Activated CD8-positive, alpha-beta memory T cell treated with anti-CD3 and anti-CD28 coated beads, Interleukin-2, amount 50 U/mL, for 1 hour (primary cell): ENCODE results near the gene TCF3.
A peak's percentile ranks its signal among the peaks of the same experiment; 100 is the strongest.

Source experiments
- DNase-seq: peaks from one replicate; pipeline ENCODE4 v3.0.0-alpha.2; 2020; ENCODE audit errors: extremely low read depth

Gene TCF3

DNA sequence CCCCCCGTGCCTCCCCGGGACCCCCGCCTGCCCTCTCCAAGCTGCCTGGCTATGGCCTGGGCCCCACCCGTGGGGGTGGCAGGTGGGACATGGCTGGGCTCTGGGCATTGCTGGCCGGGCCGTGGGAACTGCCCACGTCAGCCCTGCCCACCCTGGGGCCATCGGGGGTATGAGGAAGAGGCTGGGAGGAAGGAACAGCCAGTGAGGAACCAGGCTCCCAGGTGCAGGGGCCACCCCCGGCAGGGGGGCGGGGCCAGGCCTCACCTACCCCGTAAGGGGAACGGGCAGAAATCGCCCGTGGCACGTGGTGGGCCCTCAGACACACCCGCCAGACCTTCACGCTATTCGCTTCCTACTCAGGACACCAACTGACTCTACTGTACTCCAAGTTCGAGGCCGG is 22.4 kb downstream of the TCF3 start:
- DNase-seq = no peak

- no peak for DNase-seq
Measured at GRCh38 chr19:1629256-1629808, 23.1 kb downstream of the TCF3 start.

GRCh38 chr19:1627194-1627593 is 25.2 kb downstream of the TCF3 start:
- no peak for DNase-seq

DNA sequence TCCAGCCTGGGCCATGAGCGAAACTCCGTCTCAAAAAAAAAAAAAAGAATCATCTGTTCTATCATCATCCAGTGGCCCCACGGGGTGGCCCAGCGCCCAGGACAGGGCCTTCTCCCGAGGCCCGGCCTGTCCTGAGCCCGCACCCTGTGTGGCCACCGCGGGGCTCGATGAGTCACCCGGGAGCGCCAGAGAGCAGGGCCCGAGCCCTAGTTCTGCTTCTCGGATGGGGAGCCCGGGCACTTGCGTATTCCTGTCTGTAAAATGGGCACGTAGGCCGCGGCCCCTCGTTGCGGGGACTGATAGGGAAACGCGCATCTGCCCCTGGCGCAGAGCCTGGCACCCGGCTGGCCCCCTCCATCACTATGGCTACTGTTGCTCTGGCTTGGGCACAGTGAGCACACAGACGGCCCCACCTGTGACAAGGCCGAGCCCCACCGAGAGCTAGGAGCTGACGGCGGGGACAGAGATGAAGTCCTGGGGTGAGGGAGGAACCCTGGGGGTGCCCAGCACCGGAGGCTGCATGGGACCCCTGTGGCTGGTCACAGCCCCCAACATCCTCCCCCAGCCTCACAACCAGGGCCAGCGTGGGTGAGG is 25.9 kb downstream of the TCF3 start:
- no peak for DNase-seq

- peak; percentile 16 for DNase-seq
Measured at GRCh38 chr19:1624458-1624857, 28.0 kb downstream of the TCF3 start.

GRCh38 chr19:1622541-1622940 is 29.9 kb downstream of the TCF3 start:
- DNase-seq = no peak

DNA sequence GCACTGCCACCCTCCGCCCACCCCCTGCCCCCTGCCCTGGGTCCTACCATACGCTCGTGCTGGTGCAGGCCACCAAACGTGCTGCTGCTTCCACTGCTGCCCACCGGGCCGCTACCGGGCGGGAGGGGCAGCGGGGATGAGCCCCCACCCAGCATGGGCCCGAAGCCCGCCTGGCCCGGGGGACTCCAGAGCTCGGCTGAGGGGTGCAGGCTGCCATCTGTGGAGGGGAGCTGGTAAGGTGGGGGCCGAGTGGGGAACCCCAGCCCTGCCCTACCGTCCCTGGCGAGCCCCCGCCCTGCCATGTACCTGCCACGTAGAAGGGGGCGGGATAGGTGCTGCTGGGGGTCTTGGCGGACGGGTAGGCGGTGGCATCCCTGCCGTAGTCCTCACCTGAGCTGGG is 30.4 kb downstream of the TCF3 start:
- DNase-seq = no peak

- DNase-seq = no peak
Measured at GRCh38 chr19:1621574-1621973, 30.8 kb downstream of the TCF3 start.

DNA sequence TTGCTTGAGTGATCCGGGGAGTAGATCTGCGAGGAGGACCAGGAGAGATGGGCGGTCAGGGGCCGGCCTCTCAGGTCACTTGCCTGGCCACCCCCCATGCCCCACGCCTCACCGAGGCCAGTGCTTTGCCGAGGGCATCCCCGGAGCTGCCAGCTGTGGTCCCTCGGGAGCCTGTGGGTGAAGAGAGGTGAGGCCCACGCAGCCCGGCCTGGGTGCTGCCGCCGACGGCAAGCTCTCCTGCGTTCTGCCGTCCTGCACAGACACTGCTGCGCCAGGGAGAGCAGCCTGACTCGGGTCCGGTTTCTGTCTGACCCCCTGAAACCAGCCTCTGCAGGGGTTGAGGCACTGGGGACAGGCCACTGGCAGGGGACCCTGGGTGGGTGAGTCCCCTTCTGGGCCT is 31.4 kb downstream of the TCF3 start:
- no peak for DNase-seq

- DNase-seq = no peak
Measured at GRCh38 chr19:1620502-1620901, 31.9 kb downstream of the TCF3 start.

DNA sequence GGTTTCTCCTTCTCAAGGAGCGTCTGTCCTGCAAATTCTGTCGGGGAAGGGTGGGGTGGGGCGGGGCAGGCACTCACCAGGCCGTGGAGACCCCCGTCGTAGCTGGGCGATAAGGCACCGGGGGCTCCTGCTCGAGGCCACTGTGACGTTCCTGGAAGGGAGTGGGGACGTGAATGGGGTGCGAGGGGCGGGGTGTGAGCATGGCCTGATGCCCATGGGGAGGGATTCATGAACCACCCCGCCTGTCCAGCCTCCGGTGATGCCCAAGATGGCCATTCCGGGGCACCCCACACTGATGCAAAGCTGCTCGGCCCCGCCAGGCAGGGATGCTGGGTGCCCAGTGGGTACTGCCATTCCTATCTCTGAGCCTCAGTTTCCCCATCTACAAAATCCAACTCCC is 32.7 kb downstream of the TCF3 start:
- no peak for DNase-seq

GRCh38 chr19:1619094-1619439 is 33.3 kb downstream of the TCF3 start:
- DNase-seq = no peak

DNA sequence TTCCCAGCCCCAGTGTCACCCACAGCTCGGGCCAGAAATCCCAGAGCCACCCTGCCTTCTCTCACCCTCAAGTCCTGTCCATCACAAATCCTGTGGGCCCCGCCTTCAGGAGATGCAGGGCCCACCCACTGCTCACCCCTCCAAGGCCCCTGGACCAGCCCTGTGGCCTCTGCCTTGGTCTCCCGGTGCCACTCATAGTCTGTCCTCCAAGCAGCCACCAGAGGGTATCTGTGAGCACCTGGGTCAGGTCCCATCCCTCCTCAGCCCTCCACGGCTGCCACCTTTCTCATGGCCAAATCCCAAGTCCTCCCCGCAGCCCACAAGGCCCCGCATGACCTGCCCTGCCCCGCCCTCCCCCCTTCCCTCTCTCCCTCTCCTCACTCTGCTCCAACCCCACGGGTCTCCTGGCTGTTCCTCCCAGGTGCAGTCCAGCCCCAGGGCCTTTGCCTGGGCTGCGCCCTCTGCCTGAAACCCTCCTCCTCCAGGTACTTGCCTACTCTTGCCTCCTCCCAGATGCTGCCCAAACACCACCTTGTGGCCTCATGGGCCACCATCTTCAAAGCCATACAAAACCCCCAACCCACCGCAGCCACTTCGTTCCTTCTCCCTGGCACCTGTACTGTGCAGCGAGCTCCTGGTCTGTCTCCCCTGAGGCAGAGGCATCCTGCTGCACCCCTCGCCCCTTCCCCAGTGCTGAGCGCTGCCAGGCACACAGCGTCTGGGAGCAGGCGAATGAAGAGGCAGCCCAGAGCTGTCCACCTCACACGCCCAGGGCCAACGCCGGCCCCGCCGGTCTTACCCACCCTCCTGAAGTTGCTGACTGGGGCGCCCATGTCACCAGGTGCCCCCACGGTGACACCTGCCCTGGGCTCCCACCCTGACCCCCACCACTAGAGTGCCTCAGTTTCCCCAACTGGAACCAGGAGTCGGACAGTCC is 34.0 kb downstream of the TCF3 start:
- DNase-seq = no peak

DNA sequence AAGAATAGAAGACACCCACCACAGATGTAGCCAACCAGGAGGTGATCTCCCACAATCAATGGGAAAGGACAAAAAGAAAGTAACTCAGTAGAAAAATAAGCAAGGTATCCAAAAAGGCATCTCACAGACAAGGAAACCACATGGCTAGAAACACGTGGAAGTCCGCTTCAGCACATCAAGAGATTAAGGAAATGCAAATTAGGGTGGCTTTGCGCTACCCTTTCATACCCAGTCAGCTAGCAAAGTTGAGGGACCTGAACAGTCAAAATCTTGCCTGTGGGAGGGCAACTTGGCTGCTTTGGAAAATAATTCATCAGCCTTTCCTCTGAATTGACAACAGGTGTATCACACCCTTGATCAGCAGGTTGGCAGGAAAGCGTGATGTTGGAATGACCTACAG is 35.5 kb downstream of the TCF3 start:
- no peak for DNase-seq

DNA sequence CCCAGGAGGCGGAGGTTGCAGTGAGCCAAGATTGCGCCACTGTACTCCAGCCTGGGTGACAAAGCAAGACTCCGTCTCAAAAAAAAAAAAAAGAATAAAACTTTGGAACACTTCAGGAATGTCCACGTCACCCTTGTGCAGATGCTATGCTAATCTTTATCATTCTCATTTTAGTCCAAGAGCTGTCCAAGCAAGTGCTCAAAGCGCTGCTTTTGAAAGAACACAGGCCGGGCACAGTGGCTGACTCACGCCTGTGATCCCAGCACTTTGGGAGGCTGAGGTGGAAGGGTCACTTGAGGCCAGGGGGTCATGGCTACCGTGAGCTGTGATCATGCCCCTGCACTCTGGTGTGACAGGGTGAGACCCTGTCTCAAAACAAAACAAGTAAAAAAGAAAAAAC is 36.0 kb downstream of the TCF3 start:
- DNase-seq = no peak

GRCh38 chr19:1615156-1615765 is 37.2 kb downstream of the TCF3 start:
- DNase-seq = no peak

DNA sequence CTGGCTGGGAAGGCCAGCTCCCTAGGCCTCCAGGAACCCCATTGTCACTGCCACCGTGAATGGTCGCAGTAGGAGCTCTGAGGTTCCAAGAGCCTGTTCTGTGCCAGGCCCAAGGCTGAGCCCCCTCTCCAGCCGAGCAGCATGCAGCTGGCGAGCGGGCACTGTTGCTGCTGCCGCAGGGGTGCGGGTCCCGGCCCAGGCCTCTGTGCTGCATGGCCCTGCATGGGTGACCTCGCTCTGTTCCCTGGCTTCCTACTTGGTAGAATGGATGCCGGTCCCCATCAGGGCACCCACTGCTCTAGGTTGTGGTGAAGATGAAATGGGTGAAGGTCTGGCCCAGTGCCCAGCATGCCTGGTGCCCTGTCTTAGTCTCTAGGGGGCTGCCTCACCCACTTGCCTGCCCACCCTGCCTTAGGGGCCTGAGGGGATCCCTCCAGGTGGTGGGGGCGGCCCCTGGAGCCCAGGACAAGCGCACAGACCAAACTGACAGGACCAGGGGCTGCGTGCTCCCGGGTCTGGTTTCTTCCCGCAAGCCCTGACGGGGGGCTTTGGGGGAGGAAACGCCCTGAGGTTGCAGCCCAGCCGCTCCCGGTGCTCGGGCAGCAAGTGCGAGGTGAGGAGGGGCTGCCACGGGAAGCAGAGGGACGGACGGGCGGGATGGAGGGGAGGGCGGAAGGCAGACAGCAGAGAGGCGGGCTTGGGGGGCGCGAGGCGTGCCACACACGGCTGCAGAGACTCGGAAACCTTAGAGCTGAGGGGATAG is 38.4 kb downstream of the TCF3 start:
- no peak for DNase-seq

GRCh38 chr19:1613146-1613545 is 39.3 kb downstream of the TCF3 start:
- DNase-seq = no peak

DNA sequence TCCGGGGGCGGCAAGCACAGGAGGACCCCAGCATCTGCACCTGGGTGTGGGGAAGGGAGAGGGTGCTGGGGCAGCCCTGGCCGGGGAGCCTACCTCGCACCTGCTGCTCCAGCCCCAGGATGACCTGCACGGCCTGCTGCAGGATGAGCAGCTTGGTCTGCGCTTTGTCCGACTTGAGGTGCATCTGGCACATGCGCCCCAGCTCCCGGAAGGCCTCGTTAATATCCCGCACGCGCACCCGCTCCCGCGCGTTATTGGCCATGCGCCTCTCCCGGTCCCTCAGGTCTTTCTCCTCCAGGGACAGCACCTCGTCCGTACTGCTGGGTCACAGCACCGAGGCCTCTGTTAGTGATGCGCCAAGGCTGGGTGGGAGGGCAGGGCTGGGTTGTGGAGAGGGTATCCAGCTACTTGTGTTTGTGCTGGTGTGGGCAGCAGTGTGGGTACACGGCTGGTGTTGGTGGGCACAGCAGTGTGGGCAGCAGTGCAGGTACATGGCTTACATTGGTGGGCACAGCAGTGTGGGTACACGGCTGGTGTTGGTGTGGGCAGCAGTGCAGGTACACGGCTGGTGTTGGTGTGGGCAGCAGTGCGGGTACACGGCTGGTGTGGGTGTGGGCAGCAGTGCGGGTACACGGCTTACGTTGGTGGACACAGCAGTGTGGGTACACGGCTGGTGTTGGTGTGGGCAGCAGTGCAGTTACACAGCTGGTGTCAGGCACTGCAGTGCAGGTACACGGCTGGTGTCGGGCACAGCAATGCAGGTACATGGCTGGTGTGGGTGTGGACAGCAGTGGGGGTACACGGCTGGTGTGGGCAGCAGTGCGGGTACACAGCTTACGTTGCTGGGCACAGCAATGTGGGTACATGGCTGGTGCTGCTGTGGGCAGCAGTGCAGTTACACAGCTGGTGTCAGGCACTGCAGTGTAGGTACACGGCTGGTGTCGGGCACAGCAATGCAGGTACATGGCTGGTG is 40.0 kb downstream of the TCF3 start:
- DNase-seq = no peak

GRCh38 chr19:1611353-1611752 is 41.1 kb downstream of the TCF3 start:
- no peak for DNase-seq

GRCh38 chr19:1610579-1610978 is 41.8 kb downstream of the TCF3 start:
- DNase-seq = peak; percentile 44
